PC-9 (cell line): ENCODE measurements around the gene FADS6.

ENCODE experiments used
- CTCF ChIP-seq: fragments of 200-600 bp; sonication (generic); conservative IDR thresholded peaks from 2 replicates; pipeline ENCODE4 v1.6.1; 2017; ENCODE audit warnings: mixed run types, antibody characterized with exemption, mild to moderate bottlenecking, moderate library complexity
- EZH2 ChIP-seq: fragments of 200-600 bp; sonication (generic); IDR thresholded peaks from 2 replicates; pipeline ENCODE4 v1.8.0; 2017; ENCODE audit warnings: antibody characterized with exemption, low read depth

- no peak for TF ChIP-seq CTCF
- TF ChIP-seq EZH2, result no peak
Observed at GRCh38 chr17:74836691-74837467, 56.6 kb downstream of the FADS6 start.
